Mesenchymal stem cell (in vitro differentiated cells and primary cell): ENCODE results near the gene MYCT1.

Experiments
- DNase-seq: peaks from one replicate; pipeline ENCODE4 v3.0.0-alpha.2; 2013
- H2AFZ ChIP-seq: one replicate; pipeline ENCODE4 v1.6.1; 2013; ENCODE audit warnings: low read depth, mild to moderate bottlenecking, control low read depth, inconsistent platforms, low read length, moderate library complexity
- H2AK5ac ChIP-seq: 2 replicates; pipeline ENCODE4 v1.6.1; 2013; ENCODE audit warnings: low read length, moderate library complexity, mild to moderate bottlenecking, inconsistent platforms; ENCODE audit not compliant: severe bottlenecking
- H2BK120ac ChIP-seq: one replicate; pipeline ENCODE4 v1.6.1; 2013; ENCODE audit warnings: low read depth, mild to moderate bottlenecking, inconsistent platforms, low read length, moderate library complexity
- H2BK12ac ChIP-seq, 2 experiments: one replicate each; pipeline ENCODE4 v1.6.1; 2013; ENCODE audit warnings: inconsistent platforms in 2 of 2, low read length in 2 of 2, mild to moderate bottlenecking in 2 of 2, moderate library complexity in 2 of 2, control low read depth in 1 of 2
- H2BK15ac ChIP-seq: one replicate; pipeline ENCODE4 v1.6.1; 2013; ENCODE audit warnings: mild to moderate bottlenecking, low read depth, inconsistent platforms; ENCODE audit not compliant: poor library complexity, severe bottlenecking
- H2BK5ac ChIP-seq: 2 replicates; pipeline ENCODE4 v1.6.1; 2013; ENCODE audit warnings: low read depth, mild to moderate bottlenecking, low read length, control low read depth, inconsistent platforms; ENCODE audit not compliant: poor library complexity, severe bottlenecking
- H3K14ac ChIP-seq, 2 experiments: one replicate each; pipeline ENCODE4 v1.6.1; 2013; ENCODE audit warnings: inconsistent platforms in 2 of 2, low read length in 2 of 2, control low read depth in 1 of 2, mild to moderate bottlenecking in 1 of 2, moderate library complexity in 1 of 2
- H3K18ac ChIP-seq, 2 experiments: one replicate each; pipeline ENCODE4 v1.6.1; 2013; ENCODE audit warnings: inconsistent platforms in 2 of 2, low read length in 2 of 2, control low read depth in 1 of 2, low read depth in 1 of 2, mild to moderate bottlenecking in 1 of 2
- H3K23ac ChIP-seq, 2 experiments: one replicate each; pipeline ENCODE4 v1.6.1; 2013; ENCODE audit warnings: inconsistent platforms in 2 of 2, low read length in 2 of 2, mild to moderate bottlenecking in 2 of 2, moderate library complexity in 2 of 2, control low read depth in 1 of 2
- H3K27ac ChIP-seq: 2 replicates; pipeline ENCODE4 v1.5.1; 2013; ENCODE audit warnings: mild to moderate bottlenecking, moderate library complexity, low read length, control low read depth, inconsistent platforms; ENCODE audit not compliant: poor library complexity, severe bottlenecking
- H3K27me3 ChIP-seq, 2 experiments: 2 replicates each; pipeline versions ENCODE4 v1.6.1 to v1.7.0; 2013; ENCODE audit warnings: low read length in 2 of 2, mild to moderate bottlenecking in 2 of 2, moderate library complexity in 2 of 2, control low read depth in 1 of 2, inconsistent platforms in 1 of 2; ENCODE audit not compliant: control insufficient read depth in 1 of 2, insufficient read depth in 1 of 2
- H3K36me3 ChIP-seq, 2 experiments: 2 replicates each; pipeline versions ENCODE4 v1.6.1 to v1.7.0; 2013; ENCODE audit warnings: low read length in 2 of 2, control low read depth in 1 of 2, inconsistent platforms in 1 of 2, low read depth in 1 of 2, mild to moderate bottlenecking in 1 of 2; ENCODE audit not compliant: insufficient read depth in 2 of 2, control insufficient read depth in 1 of 2
- H3K4ac ChIP-seq, 2 experiments: one replicate each; pipeline ENCODE4 v1.6.1; 2013; ENCODE audit warnings: inconsistent platforms in 2 of 2, low read length in 2 of 2, mild to moderate bottlenecking in 2 of 2, moderate library complexity in 2 of 2, control low read depth in 1 of 2, low read depth in 1 of 2
- H3K4me1 ChIP-seq: 2 replicates; pipeline ENCODE4 v1.6.1; 2013; ENCODE audit warnings: low read depth, low read length, control low read depth; ENCODE audit not compliant: control insufficient read depth, insufficient read depth
- H3K4me2 ChIP-seq: 2 replicates; pipeline ENCODE4 v1.6.1; 2013; ENCODE audit warnings: low read length, mild to moderate bottlenecking, inconsistent platforms; ENCODE audit not compliant: poor library complexity, severe bottlenecking
- H3K4me3 ChIP-seq, 2 experiments: 2 replicates each; pipeline versions ENCODE4 v1.5.1 to v1.7.0; 2013; ENCODE audit warnings: low read length in 2 of 2, mild to moderate bottlenecking in 2 of 2, control low read depth in 1 of 2, low read depth in 1 of 2; ENCODE audit not compliant: insufficient read depth in 1 of 2
- H3K79me1 ChIP-seq: replicated peaks from 2 replicates; pipeline ENCODE4 v1.6.1; 2013; ENCODE audit warnings: mild to moderate bottlenecking, control low read depth, low read length, inconsistent platforms; ENCODE audit not compliant: poor library complexity, severe bottlenecking
- H3K9ac ChIP-seq: 2 replicates; pipeline ENCODE4 v1.7.0; 2013; ENCODE audit warnings: mild to moderate bottlenecking, low read length, moderate library complexity
- H3K9me3 ChIP-seq: 2 replicates; pipeline ENCODE4 v1.7.0; 2013; ENCODE audit warnings: mild to moderate bottlenecking, low read length; ENCODE audit not compliant: control insufficient read depth
- H4K8ac ChIP-seq: one replicate; pipeline ENCODE4 v1.6.1; 2013; ENCODE audit warnings: inconsistent platforms, mild to moderate bottlenecking, low read length, moderate library complexity
- H4K91ac ChIP-seq: one replicate; pipeline ENCODE4 v1.6.1; 2013; ENCODE audit warnings: mild to moderate bottlenecking, low read length, inconsistent platforms
- WGBS: methylation state at CpG from one replicate; pipeline ENCODE4 v1.1.7; 2013; ENCODE audit warnings: mixed read lengths; 5-methylcytosine and 5-hydroxymethylcytosine counted together

Gene MYCT1

GRCh38 chr6:152716322-152716721, 18.6 kb downstream of the MYCT1 start:
- Histone ChIP-seq H2BK120ac (no peak overlapping the region), H4K91ac (no peak overlapping the region), H3K4me3 (no peak overlapping the region), H3K27me3 (no peaks in the 10 kb centered on the region), H2AK5ac (no peak overlapping the region), H3K18ac (no peak overlapping the region), H3K9ac (no peak overlapping the region), H2BK15ac (no peak overlapping the region), H3K36me3 (no peaks in the 10 kb centered on the region), H2BK12ac (no peak overlapping the region), H3K4me2 (no peak overlapping the region), H3K79me1 (no peaks in the 10 kb centered on the region), H4K8ac (no peak overlapping the region), H3K4ac (no peak overlapping the region), H3K4me1 (no peaks in the 10 kb centered on the region), H2AFZ (no peak overlapping the region), H3K27ac (no peak overlapping the region), H2BK5ac (no peak overlapping the region), H3K9me3 (peaks cover 14% of the 10 kb centered on the region), H3K23ac (no peak overlapping the region), H3K14ac (no peak overlapping the region)
- no peak for DNase-seq
- 63% methylated on average over 3 of the region's 3 CpGs for WGBS

DNA sequence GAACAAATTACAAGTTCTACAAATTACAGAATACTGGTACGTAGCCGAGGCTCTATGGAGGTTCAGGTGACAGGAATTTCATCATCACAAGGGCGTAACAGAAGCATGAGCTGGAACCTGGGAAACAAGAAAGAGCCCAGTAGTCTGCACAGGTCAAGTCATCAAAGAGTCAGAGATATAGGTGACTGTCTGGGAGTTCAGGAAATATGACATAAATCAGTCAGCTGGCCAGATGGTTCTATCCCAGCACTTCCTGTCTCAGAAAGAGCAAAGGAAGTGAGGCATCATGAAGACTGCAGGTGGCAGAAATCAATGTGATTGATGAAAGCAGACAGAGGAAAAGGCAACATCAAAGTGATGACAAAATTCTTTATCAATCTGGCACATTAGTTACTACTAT, 23.3 kb downstream of the MYCT1 start:
- Histone ChIP-seq H2AFZ (no peak overlapping the region), H4K8ac (no peak overlapping the region), H4K91ac (no peak overlapping the region), H3K4me3 (no peak overlapping the region), H3K79me1 (no peaks in the 10 kb centered on the region), H3K27me3 (no peaks in the 10 kb centered on the region), H3K23ac (no peak overlapping the region), H3K18ac (no peak overlapping the region), H3K4me2 (no peak overlapping the region), H3K4me1 (no peaks in the 10 kb centered on the region), H3K4ac (no peak overlapping the region), H3K14ac (no peak overlapping the region), H2AK5ac (no peak overlapping the region), H2BK5ac (no peak overlapping the region), H3K9ac (no peak overlapping the region), H2BK15ac (no peak overlapping the region), H3K9me3 (no peaks in the 10 kb centered on the region), H3K27ac (no peak overlapping the region), H2BK12ac (no peak overlapping the region), H3K36me3 (no peaks in the 10 kb centered on the region), H2BK120ac (no peak overlapping the region)
- 38% methylated on average over 3 of the region's 3 CpGs for WGBS
- DNase-seq, result no peak

GRCh38 chr6:152721956-152722355, 24.3 kb downstream of the MYCT1 start:
- Histone ChIP-seq H2AK5ac (no peak overlapping the region), H3K4me1 (no peaks in the 10 kb centered on the region), H3K4ac (no peak overlapping the region), H3K18ac (no peak overlapping the region), H3K14ac (no peak overlapping the region), H4K91ac (no peak overlapping the region), H3K9ac (no peak overlapping the region), H2BK15ac (no peak overlapping the region), H3K36me3 (no peaks in the 10 kb centered on the region), H2BK120ac (no peak overlapping the region), H3K27me3 (no peaks in the 10 kb centered on the region), H4K8ac (no peak overlapping the region), H3K23ac (no peak overlapping the region), H3K4me3 (no peak overlapping the region), H3K9me3 (no peaks in the 10 kb centered on the region), H2BK12ac (no peak overlapping the region), H3K4me2 (no peak overlapping the region), H3K79me1 (no peaks in the 10 kb centered on the region), H2AFZ (no peak overlapping the region), H3K27ac (no peak overlapping the region), H2BK5ac (no peak overlapping the region)
- 85% methylated on average over 3 of the region's 4 CpGs for WGBS
- no peak for DNase-seq

- Histone ChIP-seq H3K4me3 (no peak overlapping the region), H2BK5ac (no peak overlapping the region), H2AK5ac (no peak overlapping the region), H4K8ac (peak overlapping the region; percentile 51), H3K36me3 (no peaks in the 10 kb centered on the region), H3K27ac (no peak overlapping the region), H3K4me2 (no peak overlapping the region), H3K27me3 (no peaks in the 10 kb centered on the region), H3K9ac (peak overlapping the region; percentile 40), H3K4me1 (no peaks in the 10 kb centered on the region), H2BK15ac (no peak overlapping the region), H4K91ac (no peak overlapping the region), H2BK120ac (no peak overlapping the region), H2BK12ac (no peak overlapping the region), H3K18ac (no peak overlapping the region), H3K23ac (no peak overlapping the region), H3K4ac (no peak overlapping the region), H2AFZ (no peak overlapping the region), H3K14ac (no peak overlapping the region), H3K9me3 (no peaks in the 10 kb centered on the region), H3K79me1 (no peaks in the 10 kb centered on the region)
- WGBS, result 31% methylated on average over 1 of the region's 1 CpG
- no peak for DNase-seq
Measured at GRCh38 chr6:152723398-152723797, 25.7 kb downstream of the MYCT1 start.
